K562 (cell line): ENCODE data around the gene APOL2.

Experiments
- HNRNPLL ChIP-seq: fragments of 200-400 bp; formaldehyde crosslinking; IDR thresholded peaks from 2 replicates; pipeline ENCODE4 v1.6.1; 2017; ENCODE audit warnings: low read length, low read depth, mild to moderate bottlenecking; ENCODE audit not compliant: poor library complexity, severe bottlenecking
- MCM2 ChIP-seq: fragments of 450-650 bp; IDR thresholded peaks from 2 replicates; pipeline ENCODE4 v1.6.1; 2017; ENCODE audit warnings: low read depth, mild to moderate bottlenecking
- MTA1 ChIP-seq: fragments of 450-650 bp; IDR thresholded peaks from 2 replicates; pipeline ENCODE4 v1.6.1; 2017; ENCODE audit warnings: borderline replicate concordance
- ZNF121 ChIP-seq: sonication (generic); formaldehyde crosslinking; conservative IDR thresholded peaks from 2 replicates; pipeline ENCODE4 v1.8.0; 2022; ENCODE audit warnings: missing genetic modification reagents

- no peak for TF ChIP-seq MCM2
- no peak for TF ChIP-seq ZNF121
- no peak for TF ChIP-seq HNRNPLL
- no peak for TF ChIP-seq MTA1
Observed at GRCh38 chr22:36246718-36247117, 7.4 kb upstream of the APOL2 start.
